IPS-15b (cell line): ENCODE results near the gene ZDHHC1.
A peak's percentile ranks its signal among the peaks of the same experiment; 100 is the strongest.

Experiments
- H3K27me3 ChIP-seq: one replicate; pipeline ENCODE4 v1.6.1; 2013; ENCODE audit warnings: low read length; ENCODE audit not compliant: control insufficient read depth, insufficient read depth
- H3K36me3 ChIP-seq: one replicate; pipeline ENCODE4 v1.6.1; 2013; ENCODE audit warnings: low read length; ENCODE audit not compliant: control insufficient read depth, insufficient read depth
- H3K4me1 ChIP-seq: one replicate; pipeline ENCODE4 v1.6.1; 2013; ENCODE audit warnings: mild to moderate bottlenecking, low read length; ENCODE audit not compliant: control insufficient read depth, insufficient read depth
- H3K4me3 ChIP-seq: one replicate; pipeline ENCODE4 v1.5.1; 2013; ENCODE audit warnings: low read depth, low read length
- H3K9ac ChIP-seq: one replicate; pipeline ENCODE4 v1.6.1; 2013; ENCODE audit warnings: low read depth, mild to moderate bottlenecking, low read length
- H3K9me3 ChIP-seq: one replicate; pipeline ENCODE4 v1.6.1; 2013; ENCODE audit warnings: mild to moderate bottlenecking, low read length; ENCODE audit not compliant: control insufficient read depth, insufficient read depth

ZDHHC1 gene

GRCh38 chr16:67415872-67416793 lies at the start of gene ZDHHC1:
Gene ZDHHC1, minus strand, starts transcription at chr16:67416477. Its CDS starts 8,702 bp downstream, at chr16:67407775.
- Histone ChIP-seq H3K36me3 (peaks cover 2% of the 10 kb centered on the region), H3K4me1 (peaks cover 9% of the 10 kb centered on the region), H3K9ac (no peak within 1 kb of the TSS), H3K9me3 (no peaks in the 10 kb centered on the region), H3K4me3 (peak within 1 kb of the TSS; percentile 58), H3K27me3 (no peaks in the 10 kb centered on the region)

GRCh38 chr16:67464565-67464964 lies 48.3 kb upstream of the ZDHHC1 start:
- Histone ChIP-seq H3K9me3 (no peaks in the 10 kb centered on the region), H3K4me3 (no peak overlapping the region), H3K9ac (no peak overlapping the region), H3K36me3 (no peaks in the 10 kb centered on the region), H3K4me1 (peaks cover 2% of the 10 kb centered on the region), H3K27me3 (no peaks in the 10 kb centered on the region)

- Histone ChIP-seq H3K9ac (no peak overlapping the region), H3K36me3 (no peaks in the 10 kb centered on the region), H3K27me3 (no peaks in the 10 kb centered on the region), H3K4me3 (no peak overlapping the region), H3K4me1 (peaks cover 2% of the 10 kb centered on the region), H3K9me3 (no peaks in the 10 kb centered on the region)
Observed at GRCh38 chr16:67463691-67464090, 47.4 kb upstream of the ZDHHC1 start.

DNA sequence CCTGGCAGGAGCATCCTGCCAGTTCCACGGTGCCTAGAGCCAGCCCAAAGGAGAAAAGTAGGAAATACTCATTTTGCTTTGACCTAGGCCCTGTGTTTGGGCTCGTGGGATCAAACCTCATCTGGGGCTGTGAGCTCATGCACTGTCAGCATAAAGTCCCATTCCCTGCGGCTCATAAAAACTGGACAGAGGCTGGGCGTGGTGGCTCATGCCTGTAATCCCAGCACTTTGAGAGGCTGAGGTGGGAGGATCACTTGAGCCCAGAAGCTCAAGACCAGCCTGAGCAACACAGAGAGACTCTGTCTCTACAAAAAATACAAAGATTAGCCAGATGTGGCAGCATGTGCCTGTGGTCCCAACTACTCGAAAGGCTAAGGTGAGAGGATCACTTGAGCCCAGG lies 46.8 kb upstream of the ZDHHC1 start:
- Histone ChIP-seq H3K27me3 (no peaks in the 10 kb centered on the region), H3K9me3 (no peaks in the 10 kb centered on the region), H3K36me3 (no peaks in the 10 kb centered on the region), H3K4me3 (no peak overlapping the region), H3K4me1 (peaks cover 2% of the 10 kb centered on the region), H3K9ac (no peak overlapping the region)

GRCh38 chr16:67462279-67462655 lies 46.0 kb upstream of the ZDHHC1 start:
- Histone ChIP-seq H3K36me3 (no peaks in the 10 kb centered on the region), H3K9ac (no peak overlapping the region), H3K4me1 (peaks cover 2% of the 10 kb centered on the region), H3K27me3 (no peaks in the 10 kb centered on the region), H3K4me3 (no peak overlapping the region), H3K9me3 (no peaks in the 10 kb centered on the region)

GRCh38 chr16:67461600-67462278 lies 45.5 kb upstream of the ZDHHC1 start:
- Histone ChIP-seq H3K4me1 (peaks cover 2% of the 10 kb centered on the region), H3K27me3 (no peaks in the 10 kb centered on the region), H3K9me3 (no peaks in the 10 kb centered on the region), H3K36me3 (no peaks in the 10 kb centered on the region), H3K9ac (no peak overlapping the region), H3K4me3 (no peak overlapping the region)

DNA sequence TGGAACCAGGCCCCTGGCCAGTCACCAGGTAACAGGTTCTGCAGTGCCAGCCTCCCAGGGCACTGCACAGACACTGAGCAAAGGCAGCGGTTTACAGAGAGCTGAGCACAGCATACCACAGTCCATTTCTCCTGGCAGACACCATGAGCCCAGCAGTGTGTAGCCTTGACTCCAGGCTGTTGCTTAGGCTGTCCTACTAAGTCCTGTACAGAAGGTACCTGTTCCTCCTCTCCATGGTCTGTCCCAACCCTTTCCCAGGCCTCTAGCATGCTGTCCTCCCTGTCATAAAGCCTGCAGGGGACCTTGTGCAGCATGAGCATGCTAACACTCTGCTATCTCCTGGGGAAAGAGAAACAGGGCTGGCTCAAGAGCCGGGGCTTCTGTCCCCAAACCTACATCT lies 44.7 kb upstream of the ZDHHC1 start:
- H3K9me3 ChIP-seq = no peaks in the 10 kb centered on the region
- H3K4me3 ChIP-seq = no peak overlapping the region
- H3K9ac ChIP-seq = no peak overlapping the region
- peaks cover 2% of the 10 kb centered on the region for H3K4me1 ChIP-seq
- no peaks in the 10 kb centered on the region for H3K36me3 ChIP-seq
- H3K27me3 ChIP-seq = no peaks in the 10 kb centered on the region

DNA sequence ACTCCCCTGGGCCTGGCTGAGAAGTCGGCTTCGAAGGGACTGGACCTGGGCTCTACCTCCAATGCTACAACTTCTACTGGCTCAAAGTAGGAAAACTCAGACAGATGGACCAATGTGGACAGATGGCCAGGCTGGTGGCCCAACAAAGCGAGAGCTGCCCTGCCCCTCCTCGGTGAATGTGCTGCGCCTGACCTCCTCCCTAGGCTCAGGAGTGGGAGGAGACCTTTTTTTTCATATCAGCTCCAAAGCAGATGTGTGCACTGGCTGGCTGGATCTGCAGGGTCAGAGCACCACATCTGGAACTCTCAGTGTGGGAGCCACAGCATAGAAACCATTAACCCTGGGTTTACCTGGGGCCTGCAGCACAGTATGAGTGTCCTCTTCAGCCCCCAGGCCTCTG lies 43.9 kb upstream of the ZDHHC1 start:
- Histone ChIP-seq H3K4me3 (no peak overlapping the region), H3K9me3 (no peaks in the 10 kb centered on the region), H3K36me3 (no peaks in the 10 kb centered on the region), H3K4me1 (no peaks in the 10 kb centered on the region), H3K9ac (no peak overlapping the region), H3K27me3 (no peaks in the 10 kb centered on the region)

- Histone ChIP-seq H3K4me3 (no peak overlapping the region), H3K27me3 (no peaks in the 10 kb centered on the region), H3K36me3 (no peaks in the 10 kb centered on the region), H3K9ac (no peak overlapping the region), H3K9me3 (no peaks in the 10 kb centered on the region), H3K4me1 (no peaks in the 10 kb centered on the region)
Observed at GRCh38 chr16:67459861-67460150, 43.5 kb upstream of the ZDHHC1 start.

- Histone ChIP-seq H3K4me3 (no peak overlapping the region), H3K9ac (no peak overlapping the region), H3K4me1 (no peaks in the 10 kb centered on the region), H3K27me3 (no peaks in the 10 kb centered on the region), H3K9me3 (no peaks in the 10 kb centered on the region), H3K36me3 (no peaks in the 10 kb centered on the region)
Observed at GRCh38 chr16:67459066-67459860, 43.0 kb upstream of the ZDHHC1 start.

- H3K4me3 ChIP-seq = no peak overlapping the region
- no peaks in the 10 kb centered on the region for H3K4me1 ChIP-seq
- H3K36me3 ChIP-seq = peaks cover 3% of the 10 kb centered on the region
- H3K27me3 ChIP-seq = no peaks in the 10 kb centered on the region
- no peak overlapping the region for H3K9ac ChIP-seq
- H3K9me3 ChIP-seq = no peaks in the 10 kb centered on the region
Observed at GRCh38 chr16:67458121-67458641, 41.9 kb upstream of the ZDHHC1 start.
